Ovary (tissue), 3 donors: ENCODE results near the gene TRAPPC14.

Experiments used
- CTCF ChIP-seq, 3 donors: fragments of 450-650 bp in 2 of 3; fragments of 200-600 bp in 1 of 3; IDR thresholded peaks; one replicate each; pipeline versions ENCODE4 v1.5.1 to v1.8.0; 2016 to 2022; ENCODE audit warnings: antibody characterized with exemption in 3 of 3, mild to moderate bottlenecking in 1 of 3
- POLR2A ChIP-seq: fragments of 450-650 bp; IDR thresholded peaks from one replicate; pipeline ENCODE4 v1.6.1; 2017; ENCODE audit warnings: antibody characterized with exemption, mild to moderate bottlenecking, moderate library complexity
- donor health status: DM: no; HTN: no; CAD: no.

GRCh38 chr7:100111156-100111555 lies 47.4 kb downstream of the TRAPPC14 start:
- TF ChIP-seq POLR2A (no peak), CTCF (IDR thresholded peaks at IDR 0.05) (no peak)
